Measurements from ENCODE around the gene TCF7L1. TPM values are rescaled to one million over a fixed set of nuclear protein-coding genes. Genes with fewer than 3 reads are reported as not detected.
A peak's percentile ranks its signal among the peaks of the same experiment; 100 is the strongest.

TCF7L1 gene
- total RNA-seq, 4 donors from 2014 or later = 0.29 to 4.0 (median 1.3) TPM

- Histone ChIP-seq H3K27ac (peak overlapping the region in 1 of 4 donors; percentile 60), H3K9me3 (no peaks in the 10 kb centered on the region), H3K4me3 (no peak overlapping the region), H3K4me1 (peaks cover 10 to 37% (median 13%) of the 10 kb centered on the region in 3 donors), H3K27me3 (no peaks in the 10 kb centered on the region), H3K36me3 (peaks cover 0 to 48% (median 8%) of the 10 kb centered on the region in 3 donors)
- 83 to 86% methylated on average over 4 to 6 of the region's 6 CpGs for WGBS, 2 donors
- DNase-seq = no peak
- intact Hi-C loops (cut with DNase I) = no loop called here
- TF ChIP-seq CTCF (IDR thresholded peaks at IDR 0.05) = no peak
- no peak for TF ChIP-seq POLR2A (IDR thresholded peaks at IDR 0.05)
Measured at GRCh38 chr2:85308201-85308600, 175.0 kb downstream of the TCF7L1 start.

GRCh38 chr2:85308896-85309555 is 175.8 kb downstream of the TCF7L1 start:
- peak overlapping the region in 3 of 4 donors; percentile 42 to 60 (median 48) for H3K27ac ChIP-seq
- intact Hi-C loops (cut with DNase I) = no loop called here
- no peaks in the 10 kb centered on the region for H3K9me3 ChIP-seq
- peaks cover 0 to 42% (median 8%) of the 10 kb centered on the region in 3 donors for H3K36me3 ChIP-seq
- WGBS, 2 donors = 50 to 52% methylated on average over 6 to 10 of the region's 15 CpGs
- H3K27me3 ChIP-seq = no peaks in the 10 kb centered on the region
- no peak overlapping the region for H3K4me3 ChIP-seq
- no peak for DNase-seq
- TF ChIP-seq CTCF (IDR thresholded peaks at IDR 0.05) = no peak
- no peak for TF ChIP-seq POLR2A (IDR thresholded peaks at IDR 0.05)
- peaks cover 10 to 37% (median 13%) of the 10 kb centered on the region in 3 donors for H3K4me1 ChIP-seq

- Histone ChIP-seq H3K4me3 (no peak overlapping the region), H3K27me3 (no peaks in the 10 kb centered on the region), H3K27ac (peak overlapping the region in 3 of 4 donors; percentile 1 to 65 (median 48)), H3K9me3 (no peaks in the 10 kb centered on the region), H3K36me3 (peaks cover 0 to 42% (median 8%) of the 10 kb centered on the region in 3 donors), H3K4me1 (peaks cover 10 to 37% (median 13%) of the 10 kb centered on the region in 3 donors)
- intact Hi-C loops (cut with DNase I) = no loop called here
- DNase-seq = no peak
- WGBS, 2 donors = 56 to 69% methylated on average over 19 of the region's 19 CpGs
- no peak for TF ChIP-seq POLR2A (IDR thresholded peaks at IDR 0.05)
Measured at GRCh38 chr2:85309699-85310321, 176.6 kb downstream of the TCF7L1 start.

- Histone ChIP-seq H3K36me3 (peaks cover 0 to 42% (median 8%) of the 10 kb centered on the region in 3 donors), H3K9me3 (no peaks in the 10 kb centered on the region), H3K27ac (peak overlapping the region in 2 of 4 donors; percentile 1 to 48), H3K27me3 (no peaks in the 10 kb centered on the region), H3K4me3 (no peak overlapping the region), H3K4me1 (peaks cover 10 to 37% (median 13%) of the 10 kb centered on the region in 3 donors)
- 67 to 74% methylated on average over 3 of the region's 3 CpGs for WGBS, 2 donors
- intact Hi-C loops (cut with DNase I) = no loop called here
- no peak for TF ChIP-seq CTCF (IDR thresholded peaks at IDR 0.05)
- TF ChIP-seq POLR2A (IDR thresholded peaks at IDR 0.05) = no peak
- DNase-seq = no peak
Measured at GRCh38 chr2:85310330-85310729, 177.1 kb downstream of the TCF7L1 start.

GRCh38 chr2:85312404-85312803 is 179.2 kb downstream of the TCF7L1 start:
- intact Hi-C loops (cut with DNase I) = no loop called here
- 38 to 61% methylated on average over 7 of the region's 7 CpGs for WGBS, 2 donors

More at GRCh38 chr2:85312404-85312803, 179.2 kb downstream of the TCF7L1 start:
- no peak for DNase-seq
- no peak overlapping the region for H3K27ac ChIP-seq
- H3K4me1 ChIP-seq = peaks cover 10 to 37% (median 13%) of the 10 kb centered on the region in 3 donors
- TF ChIP-seq CTCF (IDR thresholded peaks at IDR 0.05) (no peak), POLR2A (IDR thresholded peaks at IDR 0.05) (no peak)
- peaks cover 0 to 40% (median 0%) of the 10 kb centered on the region in 3 donors for H3K36me3 ChIP-seq
- no peak overlapping the region for H3K4me3 ChIP-seq
- H3K9me3 ChIP-seq = no peaks in the 10 kb centered on the region
- no peaks in the 10 kb centered on the region for H3K27me3 ChIP-seq

Data from esophagus squamous epithelium (tissue), 5 donors.